Endodermal cell (in vitro differentiated cells): ENCODE data around the gene FBN2. TPM values are rescaled to one million over a fixed set of nuclear protein-coding genes. Genes with fewer than 3 reads are reported as not detected.

ENCODE experiments used
- DNase-seq: peaks from one replicate; pipeline ENCODE4 v3.0.0-alpha.2; 2017
- H3K27ac ChIP-seq: 2 replicates; pipeline ENCODE4 v1.5.1; 2013; ENCODE audit warnings: mild to moderate bottlenecking, low read depth, low read length, moderate library complexity
- H3K27me3 ChIP-seq: 2 replicates; pipeline ENCODE4 v1.6.1; 2013; ENCODE audit warnings: mild to moderate bottlenecking, low read length, moderate library complexity; ENCODE audit not compliant: insufficient read depth, control insufficient read depth, poor library complexity, severe bottlenecking
- H3K36me3 ChIP-seq: 2 replicates; pipeline ENCODE4 v1.7.0; 2013; ENCODE audit warnings: mild to moderate bottlenecking, low read length, moderate library complexity; ENCODE audit not compliant: control insufficient read depth, insufficient read depth
- H3K4me1 ChIP-seq: one replicate; pipeline ENCODE4 v1.7.0; 2013; ENCODE audit warnings: low read length; ENCODE audit not compliant: control insufficient read depth, insufficient read depth
- H3K4me3 ChIP-seq: 2 replicates; pipeline ENCODE4 v1.5.1; 2013; ENCODE audit warnings: mild to moderate bottlenecking, low read length, moderate library complexity
- H3K9ac ChIP-seq: 2 replicates; pipeline ENCODE4 v1.6.1; 2013; ENCODE audit warnings: mild to moderate bottlenecking, low read length, moderate library complexity; ENCODE audit not compliant: poor library complexity, severe bottlenecking; ENCODE audit errors: extremely low read depth
- H3K9me3 ChIP-seq: 2 replicates; pipeline ENCODE4 v1.6.1; 2013; ENCODE audit warnings: mild to moderate bottlenecking, low read length, moderate library complexity; ENCODE audit not compliant: control insufficient read depth
- H3K27ac Mint-ChIP-seq: 2 replicates; pipeline ENCODE4 v1.8.0; 2020; ENCODE audit warnings: mixed read lengths
- H3K27me3 Mint-ChIP-seq: 2 replicates; pipeline ENCODE4 v1.8.0; 2021; ENCODE audit warnings: mild to moderate bottlenecking, mixed read lengths; ENCODE audit not compliant: insufficient read depth
- H3K36me3 Mint-ChIP-seq: 2 replicates; pipeline ENCODE4 v1.8.0; 2020; ENCODE audit warnings: low read depth, mixed read lengths
- H3K4me1 Mint-ChIP-seq: 2 replicates; pipeline ENCODE4 v1.8.0; 2020; ENCODE audit warnings: mixed read lengths
- H3K4me3 Mint-ChIP-seq: 2 replicates; pipeline ENCODE4 v1.8.0; 2020; ENCODE audit warnings: mild to moderate bottlenecking, moderate library complexity, mixed read lengths
- H3K9me3 Mint-ChIP-seq: 2 replicates; pipeline ENCODE4 v1.8.0; 2020; ENCODE audit warnings: mild to moderate bottlenecking, mixed read lengths
- CTCF ChIP-seq: fragments of 200-600 bp; sonication (generic); conservative IDR thresholded peaks from 2 replicates; pipeline ENCODE4 v1.5.0; 2021; ENCODE audit warnings: antibody characterized with exemption, mild to moderate bottlenecking
- WGBS, 2 experiments: methylation state at CpG; one replicate each; pipeline versions ENCODE4 v1.1.5 to v1.1.7; 2013; ENCODE audit warnings: missing lambda C conversion rate in 2 of 2, mixed read lengths in 1 of 2; ENCODE audit not compliant: insufficient coverage in 1 of 2, insufficient read length in 1 of 2; 5-methylcytosine and 5-hydroxymethylcytosine counted together
- total RNA-seq, 2 donors: library from RNA; stranded (reverse); fragmentation: NEBNext Ultra II Directional in 1 of 2; extraction: Animal tissue kit (Norgen Biotek cat#: 25700) in 1 of 2; gene quantifications; 2 replicates in 1 of 2; 3 replicates in 1 of 2; pipeline ENCODE4 v1.2.1, GENCODE V29; 2021

FBN2 gene
- total RNA-seq, 2 donors from 2014 or later = 131 to 212 TPM

- H3K27me3 ChIP-seq = no peaks in the 10 kb centered on the region
- H3K9ac ChIP-seq = no peak overlapping the region
- H3K9me3 Mint-ChIP-seq = no peaks in the 10 kb centered on the region
- H3K36me3 ChIP-seq = peaks cover 11% of the 10 kb centered on the region
- TF ChIP-seq CTCF = no peak
- no peaks in the 10 kb centered on the region for H3K9me3 ChIP-seq
- peaks cover 5% of the 10 kb centered on the region for H3K36me3 Mint-ChIP-seq
- no peaks in the 10 kb centered on the region for H3K4me1 ChIP-seq
- H3K4me3 Mint-ChIP-seq = no peak overlapping the region
- H3K27ac ChIP-seq = no peak overlapping the region
- DNase-seq = no peak
- 91 to 94% methylated on average over 5 to 7 of the region's 7 CpGs for WGBS, 2 experiments
- no peaks in the 10 kb centered on the region for H3K4me1 Mint-ChIP-seq
- no peak overlapping the region for H3K27ac Mint-ChIP-seq
- no peak overlapping the region for H3K4me3 ChIP-seq
- no peaks in the 10 kb centered on the region for H3K27me3 Mint-ChIP-seq
These were observed 284.2 kb downstream of the FBN2 start for GRCh38 chr5:128253880-128254279.

GRCh38 chr5:128253161-128253560 lies 284.9 kb downstream of the FBN2 start:
- H3K9me3 Mint-ChIP-seq = no peaks in the 10 kb centered on the region
- 88 to 91% methylated on average over 5 of the region's 5 CpGs for WGBS, 2 experiments
- Histone ChIP-seq H3K9me3 (no peaks in the 10 kb centered on the region), H3K36me3 (peaks cover 5% of the 10 kb centered on the region), H3K4me1 (no peaks in the 10 kb centered on the region), H3K27ac (no peak overlapping the region), H3K27me3 (no peaks in the 10 kb centered on the region), H3K4me3 (no peak overlapping the region), H3K9ac (no peak overlapping the region)
- H3K4me1 Mint-ChIP-seq = no peaks in the 10 kb centered on the region
- H3K27me3 Mint-ChIP-seq = no peaks in the 10 kb centered on the region
- H3K4me3 Mint-ChIP-seq = no peak overlapping the region
- no peak for TF ChIP-seq CTCF
- DNase-seq = no peak
- H3K36me3 Mint-ChIP-seq = no peaks in the 10 kb centered on the region
- no peak overlapping the region for H3K27ac Mint-ChIP-seq

GRCh38 chr5:128252756-128253155 lies 285.3 kb downstream of the FBN2 start:
- no peak overlapping the region for H3K4me3 ChIP-seq
- Mint-ChIP-seq H3K4me3 (no peak overlapping the region), H3K27me3 (no peaks in the 10 kb centered on the region), H3K27ac (no peak overlapping the region), H3K4me1 (no peaks in the 10 kb centered on the region), H3K36me3 (no peaks in the 10 kb centered on the region), H3K9me3 (no peaks in the 10 kb centered on the region)
- no peaks in the 10 kb centered on the region for H3K4me1 ChIP-seq
- 92% methylated on average over 2 of the region's 2 CpGs; no CpG with 5 or more reads in 1 of the 2 experiments for WGBS, 2 experiments
- H3K9me3 ChIP-seq = no peaks in the 10 kb centered on the region
- H3K27me3 ChIP-seq = no peaks in the 10 kb centered on the region
- no peak overlapping the region for H3K9ac ChIP-seq
- H3K27ac ChIP-seq = no peak overlapping the region
- H3K36me3 ChIP-seq = peaks cover 5% of the 10 kb centered on the region
- no peak for TF ChIP-seq CTCF
- DNase-seq = no peak
